Colon (tissue), 2 donors: ENCODE results near the gene MRI1.
A peak's percentile ranks its signal among the peaks of the same experiment; 100 is the strongest.
"Not testable (repeated sequence)": the region's sequence is repeated elsewhere in the genome, so short reads cannot be mapped to it uniquely, and the experiment has no call there.

ENCODE experiments used
- FAIRE-seq: peaks from 2 replicates; lab custom pipeline; 2012; peaks lifted over from hg19 to GRCh38; lab: Jason Lieb, UNC
- donor health status: control.
- donor health status: control.

The MRI1 gene

DNA sequence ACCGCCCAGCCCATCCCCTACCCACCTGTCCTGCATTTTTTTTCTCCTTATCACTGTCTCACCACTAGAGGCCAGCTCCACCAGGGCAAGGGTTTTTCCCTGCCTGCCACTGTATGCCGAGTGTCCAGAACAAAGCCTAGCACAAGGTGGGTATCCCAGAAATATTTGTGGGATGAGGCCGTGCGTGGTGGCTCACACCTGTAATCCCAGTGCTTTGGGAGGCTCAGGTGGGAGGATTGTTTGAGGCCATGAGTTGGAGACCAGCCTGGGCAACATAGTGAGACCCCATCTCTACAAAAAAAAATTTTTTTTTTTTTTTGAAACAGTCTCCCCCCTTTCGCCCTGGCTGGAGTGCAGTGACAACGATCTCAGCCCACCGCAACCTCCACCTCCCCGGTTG lies 2.9 kb upstream of the MRI1 start:
- no peak for FAIRE-seq

DNA sequence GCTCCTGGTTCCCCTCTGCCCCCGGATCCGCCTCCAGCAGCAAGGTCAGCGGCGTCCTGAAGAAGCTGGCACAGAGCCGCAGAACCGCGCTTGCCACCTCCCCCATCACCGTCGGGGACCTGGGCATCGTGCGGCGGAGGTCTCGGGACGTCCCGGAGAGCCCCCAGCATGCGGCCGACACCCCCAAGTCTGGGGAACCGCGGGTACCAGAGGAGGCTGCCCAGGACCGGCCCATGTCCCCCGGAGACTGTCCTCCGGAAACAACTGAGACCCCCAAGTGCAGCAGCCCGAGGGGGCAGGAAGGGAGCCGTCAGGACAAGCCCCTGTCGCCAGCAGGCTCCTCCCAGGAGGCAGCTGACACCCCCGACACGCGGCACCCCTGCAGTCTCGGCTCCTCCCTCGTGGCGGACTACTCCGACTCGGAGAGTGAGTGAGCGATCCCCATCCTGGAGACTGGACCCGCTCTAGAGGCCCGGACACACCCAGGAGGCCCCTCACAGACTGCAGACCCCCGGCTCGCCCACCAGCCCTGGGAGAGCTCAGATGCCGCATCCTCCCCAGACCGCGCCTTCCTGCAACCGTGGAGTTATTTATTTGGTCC lies 1.6 kb upstream of the MRI1 start:
- no peak for FAIRE-seq

DNA sequence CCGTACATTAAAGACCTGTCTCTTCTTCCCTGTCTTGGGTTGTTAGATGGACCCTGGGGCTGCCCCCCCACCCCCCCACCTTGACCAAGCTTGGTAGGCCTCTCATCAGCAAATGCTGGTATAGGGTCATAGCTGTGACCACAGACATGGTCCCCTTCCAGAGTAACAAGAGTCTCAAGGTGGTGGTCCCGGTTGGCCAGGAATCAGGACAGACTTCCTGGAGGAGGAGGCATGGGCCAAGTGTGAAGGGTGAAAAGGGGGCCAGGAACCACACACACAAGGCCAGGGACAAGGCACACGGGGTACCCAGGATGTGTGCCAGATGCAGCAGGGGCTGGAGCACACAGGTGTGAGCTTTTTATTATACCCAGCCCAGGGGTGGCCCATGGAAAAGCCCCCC lies 1.1 kb upstream of the MRI1 start:
- no peak for FAIRE-seq

DNA sequence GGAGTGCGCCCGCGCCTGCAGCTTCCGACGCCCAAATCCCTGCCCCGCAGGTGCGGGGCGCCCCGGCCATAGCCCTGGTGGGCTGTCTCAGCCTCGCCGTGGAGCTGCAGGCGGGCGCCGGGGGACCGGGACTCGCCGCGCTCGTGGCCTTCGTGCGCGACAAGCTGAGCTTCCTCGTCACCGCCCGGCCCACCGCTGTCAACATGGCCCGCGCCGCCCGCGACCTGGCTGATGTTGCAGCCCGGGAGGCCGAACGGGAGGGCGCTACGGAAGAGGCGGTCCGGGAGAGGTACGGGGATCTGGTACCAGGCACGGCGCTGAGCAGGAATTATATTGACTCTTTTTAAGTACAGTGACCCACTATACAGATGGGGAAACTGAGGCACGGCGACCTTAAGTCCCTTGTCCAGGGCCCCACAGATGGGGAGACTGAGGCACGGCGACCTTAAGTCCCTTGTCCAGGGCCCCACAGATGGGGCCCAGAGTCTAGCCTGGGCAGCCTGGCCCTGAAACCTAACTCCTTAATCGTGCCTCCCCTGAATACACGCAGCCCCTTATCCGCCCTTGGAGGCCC lies 586 bp downstream of the MRI1 start:
- FAIRE-seq: no peak

DNA sequence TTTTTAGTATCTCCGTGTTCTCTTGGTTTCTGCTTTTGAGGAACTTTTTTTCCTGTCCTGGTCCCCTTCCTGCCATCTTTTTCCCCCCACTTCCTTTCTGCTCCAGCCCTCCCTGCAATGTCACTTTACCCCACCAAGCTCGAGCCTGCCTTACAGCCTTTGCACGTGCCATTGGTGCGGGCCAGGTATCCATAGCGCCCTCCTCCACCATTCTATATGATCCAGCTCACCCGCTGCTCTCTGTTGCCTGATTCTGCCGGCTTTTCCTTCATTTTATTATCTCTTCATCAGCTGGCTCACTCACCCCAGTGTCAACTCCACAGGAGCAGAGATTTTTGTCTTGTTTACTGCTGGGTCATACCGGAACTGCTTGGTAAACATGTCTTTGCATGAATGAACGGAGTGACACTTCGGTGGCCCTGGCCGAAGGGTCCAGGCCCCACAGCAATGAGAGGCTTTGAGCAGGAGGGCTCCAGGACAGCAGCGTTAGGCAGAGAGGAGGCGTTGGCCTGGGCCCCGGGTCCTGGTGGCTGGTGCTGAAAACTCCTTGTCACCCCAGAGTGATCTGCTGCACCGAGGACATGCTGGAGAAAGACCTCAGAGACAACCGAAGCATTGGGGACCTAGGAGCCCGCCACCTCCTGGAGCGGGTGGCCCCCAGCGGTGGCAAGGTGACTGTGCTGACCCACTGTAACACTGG lies 1.2 kb downstream of the MRI1 start:
- no peak for FAIRE-seq

DNA sequence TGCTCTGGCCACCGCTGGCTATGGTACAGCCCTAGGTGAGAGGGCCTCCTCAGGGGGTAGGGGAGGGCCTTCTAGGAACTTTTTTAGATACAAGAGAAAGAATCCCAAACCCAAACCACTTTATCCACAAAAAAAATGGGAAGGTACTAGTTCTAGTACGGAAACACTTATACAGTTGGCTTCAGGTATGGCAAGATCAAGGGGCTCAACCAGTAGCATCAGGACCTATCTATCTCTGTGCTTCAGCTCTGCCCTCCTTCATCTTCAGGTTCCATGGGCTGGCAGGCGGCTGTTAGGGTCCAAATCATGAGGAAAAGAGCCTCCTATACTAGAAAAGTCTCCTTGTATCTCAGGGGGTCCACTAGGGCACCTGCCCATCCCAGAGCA lies 1.8 kb downstream of the MRI1 start:
- no peak for FAIRE-seq

DNA sequence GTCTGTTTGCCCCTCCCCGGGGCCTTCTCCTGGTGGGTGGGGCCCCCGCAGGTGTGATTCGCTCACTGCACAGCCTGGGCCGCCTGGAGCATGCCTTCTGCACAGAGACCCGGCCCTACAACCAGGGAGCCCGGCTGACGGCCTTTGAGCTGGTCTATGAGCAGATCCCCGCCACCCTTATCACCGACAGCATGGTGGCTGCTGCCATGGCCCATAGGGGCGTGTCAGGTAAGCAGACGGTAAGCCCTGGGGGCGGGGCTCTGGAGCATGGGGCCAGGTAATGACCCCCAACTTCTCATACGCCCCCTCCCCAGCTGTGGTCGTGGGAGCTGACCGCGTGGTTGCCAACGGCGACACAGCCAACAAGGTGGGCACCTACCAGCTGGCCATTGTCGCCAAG lies 4.2 kb downstream of the MRI1 start:
- no peak for FAIRE-seq

DNA sequence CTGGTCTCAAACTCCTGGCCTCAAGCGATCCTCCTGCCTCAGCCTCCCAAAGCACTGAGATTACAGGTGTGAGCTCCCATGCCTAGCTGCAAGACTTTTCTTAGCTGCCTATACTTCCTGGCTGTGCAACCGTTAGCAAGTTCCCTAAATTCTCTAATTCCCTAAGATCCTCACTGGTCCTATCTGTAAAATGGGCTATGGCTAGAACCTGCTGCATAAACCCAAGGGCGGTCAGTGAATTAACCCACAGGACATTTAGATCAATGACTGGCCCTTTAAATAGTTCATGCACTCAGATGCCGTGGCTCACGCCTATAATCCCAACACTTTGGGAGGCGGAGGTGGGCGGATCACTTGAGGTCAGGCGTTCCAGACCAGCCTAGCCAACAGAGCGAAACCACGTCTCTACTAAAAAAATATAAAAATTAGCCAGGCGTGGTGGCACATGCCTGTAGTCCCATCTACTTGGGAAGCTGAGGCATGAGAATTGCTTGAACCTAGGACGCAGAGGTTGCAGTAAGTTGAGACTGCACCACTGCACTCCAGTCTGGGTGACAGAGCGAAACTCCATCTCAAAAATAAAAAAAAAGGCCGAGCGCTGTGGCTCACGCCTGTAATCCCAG lies 5.8 kb downstream of the MRI1 start:
- no peak for FAIRE-seq

DNA sequence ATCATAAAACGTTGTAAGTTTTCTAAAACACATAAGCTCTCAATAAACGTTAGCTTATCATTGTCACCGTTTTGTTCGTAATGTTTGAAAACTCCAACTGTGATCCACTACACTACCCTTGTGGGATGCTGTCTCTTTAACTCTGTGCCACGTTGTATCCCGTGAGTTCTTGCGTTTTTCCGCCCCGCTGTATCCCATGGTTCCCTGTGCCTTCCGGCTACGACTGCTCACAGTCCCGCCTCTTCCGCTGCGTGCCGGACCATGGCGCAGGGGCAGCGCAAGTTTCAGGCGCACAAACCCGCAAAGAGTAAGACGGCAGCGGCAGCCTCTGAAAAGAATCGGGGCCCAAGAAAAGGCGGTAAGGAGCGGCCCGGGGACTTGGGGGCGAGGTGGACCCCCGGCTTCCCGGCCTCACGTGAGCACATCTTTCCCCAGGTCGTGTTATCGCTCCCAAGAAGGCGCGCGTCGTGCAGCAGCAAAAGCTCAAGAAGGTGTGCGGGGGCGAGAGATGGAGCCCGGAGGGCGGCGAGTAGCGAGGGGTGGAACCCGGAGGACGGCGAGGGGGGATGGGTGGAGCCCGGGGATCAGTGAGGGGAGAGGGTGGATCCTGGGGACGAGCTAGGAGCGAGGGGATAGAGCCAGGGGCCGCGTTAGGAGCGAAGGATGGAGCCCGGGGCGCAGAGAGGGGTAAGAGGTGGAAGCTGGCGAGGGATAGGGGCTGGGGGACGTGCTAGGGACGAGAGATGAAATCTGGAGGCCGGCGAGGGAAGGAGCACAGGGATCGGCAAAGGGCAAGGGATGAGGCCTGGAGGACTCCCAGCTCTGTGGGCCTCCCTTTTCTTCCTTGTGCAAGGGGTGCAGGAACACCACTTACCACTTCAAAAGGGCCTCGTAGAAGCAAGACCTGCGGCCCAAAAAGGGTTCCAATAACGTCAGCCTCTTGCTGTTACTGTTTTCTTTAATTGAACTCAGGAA lies 10.2 kb downstream of the MRI1 start, which contains the start of gene C19orf53:
Gene C19orf53 (plus strand): TSS at position 240 of the 975 bp plus-strand sequence. CDS start 22 bp downstream, at position 262.
- FAIRE-seq: peak; percentile 71

DNA sequence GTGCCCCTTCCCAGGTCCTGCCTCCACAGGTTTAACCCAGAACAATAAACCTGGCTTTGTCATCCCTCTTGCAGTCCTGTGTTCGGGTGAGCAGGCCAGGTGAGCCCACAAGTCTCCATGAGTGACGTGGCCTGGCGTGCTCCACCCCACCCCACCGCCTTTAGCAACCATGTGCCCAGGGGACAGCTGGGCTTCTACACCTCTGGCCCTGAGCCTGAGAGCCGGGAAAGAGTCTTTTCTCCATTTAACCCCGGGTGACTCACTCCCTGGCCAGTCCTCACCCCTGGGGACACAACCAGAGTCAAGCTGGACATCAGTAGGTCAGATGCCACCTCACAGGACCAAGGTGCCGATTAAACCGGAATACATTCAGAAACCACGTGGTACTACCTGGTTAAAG lies 14.1 kb downstream of the MRI1 start:
- no peak for FAIRE-seq

DNA sequence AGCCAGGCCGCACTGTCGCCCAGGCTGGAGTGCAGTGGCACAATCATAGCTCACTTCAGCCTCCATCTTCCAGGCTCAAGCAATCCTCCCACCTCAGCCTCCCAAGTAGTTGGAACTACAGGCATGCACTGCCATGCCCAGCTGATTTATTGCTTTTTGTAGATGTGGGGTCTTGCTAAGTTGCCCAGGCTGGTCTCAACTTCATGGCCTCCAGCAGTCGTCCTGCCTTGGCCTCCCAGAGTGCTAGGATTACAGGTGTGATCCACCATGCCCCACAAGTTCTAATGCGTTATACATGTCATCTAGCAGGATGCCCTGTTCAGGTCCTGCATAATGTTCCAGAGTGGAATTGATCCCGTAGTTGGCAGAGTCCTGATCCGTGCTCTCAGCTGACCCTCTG lies 14.5 kb downstream of the MRI1 start:
- FAIRE-seq: no peak

DNA sequence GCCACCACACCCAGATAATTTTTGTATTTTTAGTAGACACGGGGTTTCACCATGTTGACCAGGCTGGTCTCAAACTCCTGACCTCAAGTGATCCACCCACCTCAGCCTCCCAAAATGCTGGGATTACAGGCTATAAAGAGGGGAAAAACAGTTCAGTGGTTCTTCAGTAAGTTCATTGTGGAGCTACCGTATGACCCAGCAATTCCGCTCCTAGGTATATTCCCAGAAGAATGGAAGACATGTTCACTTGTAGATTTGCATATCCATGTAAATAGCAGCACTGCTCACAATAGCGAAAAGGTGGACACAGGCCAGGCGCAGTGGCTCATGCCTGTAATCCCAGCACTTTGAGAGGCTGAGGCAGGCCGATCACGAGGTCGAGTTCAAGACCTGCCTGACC lies 15.5 kb downstream of the MRI1 start:
- FAIRE-seq: not testable (repeated sequence)

DNA sequence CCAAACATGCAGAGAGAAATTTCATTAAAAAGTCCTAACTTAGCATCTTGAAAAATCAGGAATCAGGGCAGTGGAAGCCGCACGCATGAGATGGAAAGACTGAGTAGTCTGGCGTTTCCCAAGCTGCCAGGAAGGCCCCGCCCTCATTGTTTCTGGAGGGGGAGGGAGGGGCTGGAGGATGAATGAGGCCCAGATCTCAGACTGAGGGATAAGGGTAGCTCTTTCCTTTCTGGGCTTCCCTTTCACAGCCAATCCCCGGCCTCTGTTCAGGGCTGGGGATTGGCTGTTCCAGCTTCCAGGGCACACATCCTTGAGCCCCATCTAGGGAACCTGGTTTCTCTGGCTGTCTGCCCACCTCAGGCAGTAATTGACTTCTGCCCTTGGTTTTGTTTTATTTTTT lies 17.2 kb downstream of the MRI1 start:
- no peak for FAIRE-seq

DNA sequence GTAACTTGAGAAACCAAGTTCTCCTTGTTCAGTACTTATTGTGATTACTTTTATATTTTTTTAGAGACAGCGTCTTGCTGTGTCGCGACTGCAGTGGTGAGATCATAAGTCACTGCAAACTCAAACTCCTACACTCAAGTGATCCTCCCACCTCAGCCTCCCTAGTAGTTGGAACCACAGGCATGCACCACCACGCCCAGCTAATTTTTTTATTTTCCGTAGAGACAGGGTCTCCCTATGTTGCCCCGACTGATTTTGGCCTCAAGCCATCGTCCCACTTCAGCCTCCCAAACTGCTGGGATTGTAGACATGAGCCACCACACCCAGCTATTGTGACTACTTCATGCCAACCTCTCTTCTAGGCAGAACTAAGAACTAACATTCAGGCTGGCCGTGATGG lies 18.2 kb downstream of the MRI1 start:
- no peak for FAIRE-seq

DNA sequence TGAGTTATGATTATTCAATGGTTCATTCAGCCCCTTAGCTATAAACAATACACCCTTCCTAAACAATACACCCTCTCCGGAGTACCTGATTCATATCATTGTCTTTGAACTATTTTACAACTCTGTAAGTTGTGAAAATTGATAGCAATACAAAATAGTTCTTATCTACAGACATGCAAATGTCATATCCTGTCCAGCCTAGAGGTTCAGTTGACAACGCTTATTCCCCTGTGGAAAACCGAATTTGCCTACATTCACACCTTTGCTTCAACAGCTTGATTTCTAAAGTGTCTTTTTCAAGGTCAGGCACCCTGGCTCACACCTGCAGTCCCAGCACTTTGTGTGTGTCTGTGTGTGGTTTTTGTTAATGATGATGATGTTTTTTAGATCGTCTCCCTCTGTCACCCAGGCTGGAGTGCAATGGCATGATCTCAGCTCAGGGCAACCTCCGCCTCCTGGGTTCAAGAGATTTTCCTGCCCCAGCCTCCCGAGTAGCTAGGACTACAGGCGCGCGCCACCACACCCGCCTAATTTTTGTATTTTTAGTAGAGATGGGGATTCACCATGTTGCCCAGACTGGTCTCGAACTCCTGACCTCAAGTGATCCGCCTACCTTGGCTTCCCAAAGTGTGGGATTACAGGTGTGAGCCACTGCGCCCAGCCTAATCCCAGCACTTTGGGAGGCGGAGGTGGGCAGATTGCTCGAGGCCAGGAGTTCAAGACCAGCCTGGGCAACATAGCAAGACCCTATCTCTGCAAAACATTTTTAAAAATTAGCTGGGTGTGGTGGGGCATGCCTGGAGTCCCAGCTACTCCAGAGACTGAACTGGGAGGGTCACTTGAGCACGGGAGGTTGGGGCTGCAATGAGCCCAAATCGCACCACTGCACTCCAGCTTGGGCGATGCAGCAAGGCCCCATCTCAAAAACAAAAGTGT lies 19.5 kb downstream of the MRI1 start:
- FAIRE-seq: no peak

DNA sequence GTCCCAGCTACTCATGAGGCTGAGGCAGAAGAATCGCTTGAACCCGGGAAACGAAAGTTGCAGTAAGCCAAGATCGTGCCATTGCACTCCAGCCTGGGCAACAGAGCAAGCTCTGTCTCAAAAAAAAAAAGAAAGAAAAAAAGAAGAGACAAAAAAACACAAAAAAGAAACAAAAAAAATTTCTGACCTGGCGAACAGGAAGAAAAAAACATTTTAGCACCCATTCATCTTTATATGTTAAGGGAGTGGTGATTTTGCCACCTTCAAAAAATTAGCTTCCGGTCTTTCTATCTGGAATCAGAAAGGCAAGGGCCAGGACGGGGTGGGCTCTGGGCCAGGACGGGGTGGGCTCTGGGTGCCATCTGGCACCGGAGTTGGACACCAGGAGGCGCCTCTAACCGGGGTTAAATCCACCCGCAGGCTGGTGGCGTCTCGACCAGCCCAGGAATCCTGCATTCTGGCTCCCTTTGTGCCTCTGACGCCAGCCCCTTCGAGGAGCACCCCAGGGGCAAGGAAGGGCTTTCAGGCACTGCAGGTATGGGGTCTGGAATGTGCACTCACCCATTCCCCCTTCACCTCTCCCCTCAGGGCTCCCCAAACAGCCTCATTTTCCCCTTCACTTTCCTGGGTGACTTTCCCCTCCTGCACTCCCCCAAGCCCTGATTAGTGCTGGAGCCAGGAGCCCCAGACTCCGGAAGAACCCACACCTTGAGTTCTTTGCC lies 20.6 kb downstream of the MRI1 start:
- no peak for FAIRE-seq

DNA sequence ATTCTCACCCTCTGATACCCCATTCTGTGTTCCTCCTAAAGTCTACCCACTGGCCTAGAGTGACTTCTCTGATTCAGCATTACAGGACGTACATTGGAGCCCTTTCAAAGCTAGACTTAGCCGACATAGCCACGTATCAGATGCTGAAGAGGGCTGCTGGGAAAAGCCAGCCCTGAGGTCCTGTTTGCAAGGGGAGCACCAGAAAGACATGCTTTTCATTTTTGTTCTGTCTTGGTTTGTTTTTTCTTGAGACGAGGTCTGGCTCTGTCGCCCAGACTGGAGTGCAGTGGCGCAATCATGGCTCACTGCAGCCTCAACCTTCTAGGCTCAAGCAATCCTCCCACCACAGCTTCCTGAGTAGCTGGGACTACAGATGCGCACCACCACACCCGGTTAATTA lies 24.7 kb downstream of the MRI1 start:
- FAIRE-seq: no peak

DNA sequence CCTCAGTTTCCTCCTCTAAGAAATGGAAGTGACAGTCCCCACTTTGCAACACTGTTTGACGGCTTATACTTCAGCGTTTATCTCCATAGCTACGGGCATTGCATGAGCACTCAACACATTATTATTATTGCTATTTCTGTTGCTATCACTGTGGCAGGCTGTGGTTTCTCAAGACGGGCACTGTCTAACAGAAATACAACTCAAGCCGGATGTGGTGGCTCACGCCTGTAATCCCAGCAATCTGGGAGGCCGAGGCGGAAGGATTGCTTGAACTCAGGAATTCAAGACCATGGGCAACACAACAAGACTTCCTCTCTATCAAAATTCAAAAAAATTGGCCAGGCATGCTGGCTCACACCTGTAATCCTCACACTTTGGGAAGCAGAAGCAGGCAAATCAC lies 26.0 kb downstream of the MRI1 start:
- FAIRE-seq: no peak

DNA sequence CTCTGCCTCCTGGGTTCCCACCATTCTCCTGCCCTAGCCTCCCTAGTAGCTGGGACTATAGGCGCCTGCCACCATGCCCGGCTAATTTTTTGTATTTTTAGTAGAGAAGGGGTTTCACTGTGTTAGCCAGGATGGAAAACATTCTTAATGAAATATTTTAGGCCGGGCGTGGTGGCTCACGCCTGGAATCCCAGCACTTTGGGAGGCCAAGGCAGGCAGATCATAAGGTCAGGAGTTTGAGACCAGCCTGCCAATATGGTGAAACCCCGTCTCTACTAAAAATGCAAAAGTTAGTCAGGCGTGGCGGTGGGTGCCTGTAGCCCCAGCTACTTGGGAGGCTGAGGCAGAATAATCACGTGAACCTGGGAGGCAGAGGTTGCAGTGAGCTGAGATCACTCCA lies 29.0 kb downstream of the MRI1 start:
- not testable (repeated sequence) for FAIRE-seq

DNA sequence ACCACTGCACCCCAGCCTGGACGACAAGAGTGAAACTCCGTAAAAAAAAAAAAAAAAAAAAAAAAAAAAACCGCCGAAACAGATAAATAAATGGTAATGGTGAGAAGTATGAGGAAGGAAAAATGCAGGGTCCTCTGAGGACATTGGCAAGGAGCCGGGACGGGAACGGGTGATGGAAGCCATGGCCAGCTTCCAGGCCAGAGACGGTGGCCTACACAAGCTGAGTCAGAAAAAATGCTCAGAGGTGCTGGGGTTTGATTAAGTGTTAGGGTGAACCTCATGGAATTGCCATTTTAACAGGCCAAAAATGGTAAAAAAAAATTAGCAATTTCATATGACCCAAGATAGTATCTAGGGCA lies 30.1 kb downstream of the MRI1 start:
- no peak for FAIRE-seq
